SJSA1 (cell line): Measurements from ENCODE around the gene CZIB. TPM values are rescaled to one million over a fixed set of nuclear protein-coding genes. Genes with fewer than 3 reads are reported as not detected.

ENCODE experiments used
- DNase-seq, 2 experiments: peaks; one replicate each; pipeline ENCODE4 v3.0.0-alpha.2; 2015 to 2020; ENCODE audit warnings: low spot score in 2 of 2, low read depth in 1 of 2
- H3K27ac ChIP-seq: fragments of 250-450 bp; sonication (Bioruptor Pico); 2 replicates; pipeline ENCODE4 v1.5.1; 2020; ENCODE audit warnings: mild to moderate bottlenecking, moderate library complexity
- H3K27me3 ChIP-seq: fragments of 250-450 bp; sonication (Bioruptor Pico); replicated peaks from 2 replicates; pipeline ENCODE4 v1.5.1; 2020; ENCODE audit warnings: mild to moderate bottlenecking, moderate library complexity
- H3K36me3 ChIP-seq: fragments of 250-450 bp; sonication (Bioruptor Pico); 2 replicates; pipeline ENCODE4 v1.5.1; 2020; ENCODE audit warnings: mild to moderate bottlenecking
- H3K4me1 ChIP-seq: fragments of 250-450 bp; sonication (Bioruptor Pico); replicated peaks from 2 replicates; pipeline ENCODE4 v1.6.1; 2021; ENCODE audit warnings: mild to moderate bottlenecking
- H3K4me3 ChIP-seq: fragments of 250-450 bp; sonication (Bioruptor Pico); 2 replicates; pipeline ENCODE4 v1.5.1; 2020; ENCODE audit warnings: mild to moderate bottlenecking
- H3K9me3 ChIP-seq: fragments of 250-450 bp; sonication (Bioruptor Pico); replicated peaks from 2 replicates; pipeline ENCODE4 v1.5.1; 2020; ENCODE audit warnings: mild to moderate bottlenecking
- total RNA-seq: library from RNA; depleted of rRNA; stranded (reverse); fragments of >200 nt; shearing (Covaris generic); gene quantifications from 2 replicates; pipeline ENCODE4 v1.2.3, GENCODE V29; 2014; rRNA removed

The CZIB gene
- total RNA-seq, 1 experiment from 2014 or later, result 90.0 TPM

- H3K27ac ChIP-seq, result peak overlapping the region; percentile 61
Measured at GRCh38 chr1:53172426-53173128, 47.9 kb downstream of the CZIB start.

GRCh38 chr1:53166912-53167311, 53.5 kb downstream of the CZIB start:
- Histone ChIP-seq H3K4me1 (peaks cover 1% of the 10 kb centered on the region), H3K27ac (no peak overlapping the region), H3K36me3 (no peaks in the 10 kb centered on the region), H3K27me3 (no peaks in the 10 kb centered on the region), H3K4me3 (no peak overlapping the region), H3K9me3 (no peaks in the 10 kb centered on the region; the same call in 1 of the 2 replicates)
- no peak for DNase-seq

More at GRCh38 chr1:53172426-53173128, 47.9 kb downstream of the CZIB start:
- H3K27me3 ChIP-seq, result no peaks in the 10 kb centered on the region
- no peaks in the 10 kb centered on the region for H3K36me3 ChIP-seq
- no peaks in the 10 kb centered on the region for H3K9me3 ChIP-seq
- H3K4me1 ChIP-seq, result peaks cover 40% of the 10 kb centered on the region
- DNase-seq, result peak; percentile 61 to 77
- no peak overlapping the region for H3K4me3 ChIP-seq

GRCh38 chr1:53166366-53166765, 54.1 kb downstream of the CZIB start:
- DNase-seq, result no peak
- H3K27me3 ChIP-seq, result no peaks in the 10 kb centered on the region
- H3K4me1 ChIP-seq, result no peaks in the 10 kb centered on the region
- H3K9me3 ChIP-seq, result no peaks in the 10 kb centered on the region; the same call in 1 of the 2 replicates
- no peak overlapping the region for H3K4me3 ChIP-seq
- H3K27ac ChIP-seq, result no peak overlapping the region
- no peaks in the 10 kb centered on the region for H3K36me3 ChIP-seq

GRCh38 chr1:53165408-53165961, 54.9 kb downstream of the CZIB start:
- Histone ChIP-seq H3K4me1 (no peaks in the 10 kb centered on the region), H3K27me3 (no peaks in the 10 kb centered on the region), H3K27ac (no peak overlapping the region), H3K9me3 (no peaks in the 10 kb centered on the region; the same call in 1 of the 2 replicates), H3K4me3 (no peak overlapping the region), H3K36me3 (no peaks in the 10 kb centered on the region)
- DNase-seq, result no peak

Other genes with a start within 250 kb of the CZIB start
- 1.3 and 4.1 TPM in 2 replicates for gene PODN, start 158.4 kb downstream of the CZIB start, total RNA-seq
- 4.5 and 12.1 TPM in 2 replicates for gene SLC1A7, start 78.0 kb downstream of the CZIB start, total RNA-seq
- gene CPT2, start 23.8 kb downstream of the CZIB start, total RNA-seq, result 12.1 and 23.5 TPM in 2 replicates
- 35.4 and 76.7 TPM in 2 replicates for gene MAGOH, start 17.9 kb upstream of the CZIB start, total RNA-seq
- 15.6 and 16.2 TPM in 2 replicates for gene LRP8, start 107.4 kb upstream of the CZIB start, total RNA-seq
- gene DMRTB1, start 238.8 kb upstream of the CZIB start, total RNA-seq, result not detected in 2 replicates